Left hindlimb (tissue), 1 donor: ENCODE results near the gene MRPS34.

ENCODE experiments used
- DNase-seq: peaks from one replicate; pipeline ENCODE4 v3.0.0-alpha.2; 2018

MRPS34 gene

DNA sequence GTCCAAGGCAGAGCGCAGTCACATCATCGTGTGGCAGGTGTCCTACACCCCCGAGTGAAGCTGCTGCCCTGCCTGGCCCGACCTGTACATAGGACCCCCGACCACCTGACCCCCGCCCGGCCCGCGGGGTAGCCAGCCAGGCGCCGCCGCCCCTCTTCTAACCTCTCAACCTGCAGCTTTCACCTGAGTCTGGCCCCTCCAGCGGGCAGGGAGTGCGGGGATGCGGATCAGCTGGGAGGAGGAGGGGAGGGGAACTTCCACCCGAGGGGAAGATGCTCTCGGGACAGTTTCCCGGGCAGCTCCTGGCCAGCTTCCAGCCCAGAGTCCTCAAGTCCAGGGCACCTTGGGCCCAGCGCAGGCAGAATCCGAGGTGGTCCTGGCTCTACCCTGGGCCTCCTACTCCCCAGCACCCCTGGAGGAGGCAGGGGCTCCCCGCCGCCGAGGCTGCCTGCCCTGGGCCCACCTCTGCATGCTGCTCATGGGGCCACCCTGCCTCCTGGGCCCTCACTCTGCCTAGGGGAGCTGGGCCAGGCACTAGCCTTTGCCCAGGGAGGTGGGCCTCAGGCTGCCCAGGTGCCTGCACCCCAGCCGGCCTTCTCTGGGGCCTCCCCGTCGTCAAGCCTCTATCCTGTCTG is 4.0 kb downstream of the MRPS34 start:
- DNase-seq, result no peak

DNA sequence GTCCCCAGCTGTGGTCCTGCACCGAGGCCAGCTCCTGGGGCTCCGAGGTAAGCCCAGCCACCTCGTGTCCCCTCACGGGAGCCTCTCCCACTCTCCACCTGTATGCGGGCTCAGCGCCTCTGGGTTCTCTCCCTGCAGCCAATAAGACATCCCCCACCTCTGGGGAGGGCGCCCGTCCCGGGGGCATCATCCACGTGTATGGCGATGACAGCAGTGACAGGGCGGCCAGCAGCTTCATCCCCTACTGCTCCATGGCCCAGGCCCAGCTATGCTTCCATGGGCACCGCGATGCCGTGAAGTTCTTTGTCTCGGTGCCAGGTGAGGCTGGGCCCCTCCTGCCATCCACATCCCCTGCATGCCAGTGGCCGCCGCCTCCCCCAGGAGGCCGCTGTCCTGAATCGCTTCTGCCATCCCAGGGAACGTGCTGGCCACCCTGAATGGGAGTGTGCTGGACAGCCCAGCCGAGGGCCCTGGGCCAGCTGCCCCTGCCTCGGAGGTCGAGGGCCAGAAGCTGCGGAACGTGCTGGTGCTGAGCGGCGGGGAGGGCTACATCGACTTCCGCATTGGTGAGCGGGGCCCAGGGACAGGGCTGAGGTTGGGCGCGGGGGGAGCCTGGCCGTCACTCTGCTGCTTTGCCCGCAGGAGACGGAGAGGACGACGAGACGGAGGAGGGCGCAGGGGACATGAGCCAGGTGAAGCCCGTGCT is 4.7 kb downstream of the MRPS34 start:
- no peak for DNase-seq

DNA sequence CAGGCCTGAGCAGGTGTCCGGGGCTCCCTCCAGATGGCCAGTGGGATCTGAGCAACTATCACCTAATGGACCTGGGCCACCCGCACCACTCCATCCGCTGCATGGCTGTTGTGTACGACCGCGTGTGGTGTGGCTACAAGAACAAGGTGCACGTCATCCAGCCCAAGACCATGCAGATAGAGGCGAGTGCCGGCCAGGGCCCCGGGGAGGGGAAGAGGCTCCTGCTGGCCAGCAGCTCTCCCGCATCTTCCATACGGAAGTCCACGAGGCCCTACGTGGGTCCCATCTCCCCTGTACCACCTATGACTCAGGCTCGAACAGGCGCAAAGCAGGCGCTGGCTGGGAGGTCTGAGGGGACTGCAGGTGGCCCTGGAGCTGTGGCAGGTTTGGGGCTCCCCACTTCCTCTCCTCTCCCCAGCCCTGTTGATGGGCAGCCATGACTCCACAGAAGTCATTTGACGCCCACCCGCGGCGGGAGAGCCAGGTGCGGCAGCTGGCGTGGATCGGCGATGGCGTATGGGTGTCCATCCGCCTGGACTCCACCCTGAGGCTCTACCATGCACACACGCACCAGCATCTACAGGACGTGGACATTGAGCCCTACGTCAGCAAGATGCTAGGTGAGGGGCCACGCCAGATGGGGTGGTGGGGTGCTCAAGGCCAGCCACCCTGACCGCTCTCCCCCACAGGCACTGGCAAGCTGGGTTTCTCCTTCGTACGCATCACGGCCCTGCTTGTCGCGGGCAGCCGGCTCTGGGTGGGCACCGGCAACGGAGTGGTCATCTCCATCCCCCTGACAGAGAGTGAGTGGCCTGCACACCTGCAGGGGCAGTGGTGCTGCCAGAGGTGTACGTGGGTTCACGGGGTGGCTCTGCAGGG is 5.6 kb downstream of the MRPS34 start:
- DNase-seq, result no peak

DNA sequence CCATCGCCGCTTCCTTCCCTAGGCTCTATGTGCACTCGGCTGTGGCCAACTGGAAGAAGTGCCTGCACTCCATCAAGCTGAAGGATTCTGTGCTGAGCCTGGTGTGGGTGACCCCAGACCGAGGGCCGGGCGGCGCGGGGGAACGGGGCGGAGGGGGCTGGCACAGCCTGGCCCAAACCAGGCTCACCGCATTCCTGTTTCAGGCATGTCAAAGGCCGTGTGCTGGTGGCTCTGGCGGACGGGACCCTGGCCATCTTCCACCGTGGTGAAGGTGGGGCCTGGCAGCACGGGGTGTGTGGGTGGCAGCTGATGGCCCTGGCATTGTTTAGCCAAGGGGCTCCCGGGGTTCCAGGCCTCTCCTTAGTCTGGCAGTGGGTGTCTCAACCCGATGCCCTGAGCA is 6.2 kb downstream of the MRPS34 start:
- no peak for DNase-seq

DNA sequence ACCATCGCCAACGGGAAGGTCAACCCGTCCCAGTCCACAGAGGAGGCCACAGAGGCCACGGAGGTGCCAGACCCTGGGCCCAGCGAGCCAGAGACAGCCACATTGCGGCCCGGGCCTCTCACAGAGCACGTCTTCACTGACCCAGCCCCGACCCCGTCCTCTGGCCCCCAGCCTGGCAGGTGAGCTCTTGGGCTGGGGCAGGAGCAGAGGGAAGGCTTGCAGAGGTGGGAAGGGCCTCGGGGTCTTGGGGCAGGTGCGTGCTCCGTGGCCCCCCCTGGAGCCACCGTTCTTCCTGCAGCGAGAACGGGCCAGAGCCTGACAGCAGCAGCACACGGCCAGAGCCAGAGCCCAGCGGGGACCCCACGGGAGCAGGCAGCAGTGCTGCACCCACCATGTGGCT is 6.7 kb downstream of the MRPS34 start:
- no peak for DNase-seq

DNA sequence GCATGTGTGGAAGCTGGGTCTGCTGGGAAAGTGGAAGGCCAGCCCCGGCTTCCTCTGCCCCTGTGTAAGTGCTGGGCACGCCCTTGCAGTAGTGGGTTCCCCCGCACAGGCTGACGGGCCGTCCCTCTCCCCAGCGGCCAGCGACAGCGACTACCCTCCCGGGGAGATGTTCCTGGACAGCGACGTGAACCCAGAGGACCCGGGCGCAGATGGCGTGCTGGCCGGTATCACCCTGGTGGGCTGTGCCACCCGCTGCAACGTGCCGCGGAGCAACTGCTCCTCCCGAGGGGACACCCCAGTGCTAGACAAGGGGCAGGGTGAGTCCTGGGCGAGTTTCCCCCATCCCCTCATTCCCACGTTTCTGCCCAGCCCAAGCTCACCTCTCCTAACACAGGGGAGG is 7.1 kb downstream of the MRPS34 start:
- DNase-seq, result no peak

DNA sequence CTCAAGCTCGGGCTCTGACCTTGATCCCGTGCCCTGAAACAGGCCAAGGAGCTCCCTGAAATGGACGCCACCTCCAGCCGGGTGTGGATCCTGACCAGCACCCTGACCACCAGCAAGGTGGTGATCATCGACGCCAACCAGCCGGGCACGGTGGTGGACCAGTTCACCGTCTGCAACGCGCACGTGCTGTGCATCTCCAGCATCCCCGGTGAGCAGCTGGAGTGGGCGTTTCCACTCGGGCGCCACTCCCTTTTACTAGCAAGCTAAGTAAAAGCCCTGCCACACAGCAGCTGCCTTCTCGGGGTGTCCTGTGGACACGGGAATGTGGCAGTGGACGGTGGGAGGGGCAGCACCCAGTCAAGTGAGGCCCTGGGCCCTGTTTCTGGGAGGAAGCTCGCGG is 8.0 kb downstream of the MRPS34 start:
- no peak for DNase-seq

DNA sequence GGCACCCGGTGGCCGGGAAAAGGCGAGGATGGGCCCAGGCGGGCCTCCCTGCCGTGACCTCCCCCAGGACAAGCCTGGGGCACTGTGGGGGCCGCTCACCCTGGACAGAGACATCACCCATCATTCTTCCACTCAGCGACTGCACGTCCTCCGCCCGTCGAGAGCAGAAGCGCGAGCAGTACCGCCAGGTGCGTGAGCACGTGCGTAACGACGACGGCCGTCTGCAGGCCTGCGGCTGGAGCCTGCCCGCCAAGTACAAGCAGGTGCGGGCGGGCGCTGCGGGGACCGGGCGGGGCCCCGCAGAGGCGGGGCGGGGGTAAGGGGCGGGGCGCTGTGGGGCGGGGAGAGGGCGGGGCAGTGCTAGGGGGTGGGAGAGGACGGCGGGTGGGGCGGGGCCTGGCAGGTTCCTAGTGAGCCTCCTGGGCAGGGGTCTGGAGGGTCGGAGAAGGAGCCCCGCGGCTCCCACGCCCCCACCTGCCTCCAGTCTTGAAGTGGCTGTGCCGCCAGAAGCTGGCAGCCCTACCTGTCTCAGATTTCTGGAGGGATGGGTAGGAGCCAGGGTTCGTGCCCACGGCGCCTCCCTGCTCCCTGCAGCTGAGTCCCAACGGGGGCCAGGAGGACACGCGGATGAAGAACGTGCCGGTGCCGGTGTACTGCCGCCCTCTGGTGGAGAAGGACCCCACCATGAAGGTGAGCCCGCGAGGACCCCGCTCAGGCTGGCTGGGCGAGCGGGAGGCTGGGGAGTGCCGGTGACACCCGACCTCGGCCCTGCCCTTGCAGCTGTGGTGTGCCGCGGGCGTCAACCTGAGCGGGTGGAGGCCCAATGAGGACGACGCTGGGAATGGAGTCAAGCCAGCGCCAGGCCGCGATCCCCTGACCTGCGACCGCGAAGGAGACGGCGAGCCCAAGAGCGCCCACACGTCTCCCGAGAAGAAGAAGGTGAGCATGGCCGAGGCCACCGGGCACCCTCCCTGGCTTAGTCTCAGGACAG is 9.1 kb downstream of the MRPS34 start:
- no peak for DNase-seq

DNA sequence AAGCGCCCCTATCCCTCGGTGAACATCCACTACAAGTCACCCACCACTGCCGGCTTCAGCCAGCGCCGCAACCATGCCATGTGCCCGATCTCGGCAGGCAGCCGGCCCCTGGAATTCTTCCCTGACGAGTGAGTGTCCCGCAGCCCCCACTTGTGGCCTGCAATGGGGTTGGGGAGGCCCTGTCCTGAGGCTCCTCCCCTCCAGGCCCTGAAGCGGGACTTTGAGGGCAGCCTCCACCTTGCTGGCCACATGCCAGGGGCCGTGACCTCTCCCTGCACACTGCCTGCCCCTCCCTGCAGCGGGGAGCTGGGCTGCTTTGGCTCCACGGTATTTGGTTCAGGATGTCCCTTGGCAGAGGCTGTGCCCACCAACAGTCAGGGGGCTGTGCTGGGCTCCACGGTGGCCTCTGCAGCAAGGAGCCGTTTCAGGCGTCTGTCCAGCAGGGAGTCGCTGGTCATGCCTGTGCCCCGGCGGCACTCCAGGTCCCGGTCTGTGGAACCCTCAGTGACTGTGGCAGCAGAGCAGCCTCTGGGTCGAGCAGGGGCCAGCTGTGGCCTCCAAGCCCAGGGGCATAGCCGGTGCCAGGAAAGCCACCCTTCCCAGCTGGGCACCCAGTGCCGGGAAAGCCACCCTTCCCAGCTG is 9.9 kb downstream of the MRPS34 start:
- DNase-seq, result no peak

DNA sequence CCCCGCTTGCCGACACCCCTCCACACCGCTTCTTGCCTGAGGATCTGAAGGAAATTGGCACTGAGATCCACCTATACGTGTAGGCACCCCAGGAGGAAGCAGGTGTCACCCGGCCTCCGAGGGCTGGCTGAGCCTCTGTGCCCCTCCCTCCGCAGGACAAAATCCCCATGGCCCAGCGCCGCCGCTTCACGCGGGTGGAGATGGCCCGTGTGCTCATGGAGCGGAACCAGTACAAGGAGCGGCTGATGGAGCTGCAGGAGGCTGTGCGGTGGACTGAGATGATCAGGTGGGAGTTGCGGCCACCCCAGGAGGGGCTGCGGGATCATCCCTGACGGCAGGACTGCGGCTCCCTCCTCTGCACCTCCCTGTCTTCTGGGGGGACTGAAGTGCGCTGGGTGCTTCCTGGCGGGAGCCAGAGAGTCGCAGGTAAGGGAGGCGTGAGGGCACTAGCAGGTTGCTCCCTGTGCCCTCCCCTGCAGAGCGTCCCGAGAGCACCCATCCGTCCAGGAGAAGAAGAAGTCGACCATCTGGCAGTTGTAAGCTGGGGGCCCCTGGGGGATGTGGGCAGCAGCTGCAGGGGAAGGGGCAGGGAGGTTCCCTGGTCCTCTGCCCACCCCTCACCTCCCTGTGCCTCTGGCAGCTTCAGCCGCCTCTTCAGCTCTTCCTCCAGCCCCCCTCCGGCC is 10.6 kb downstream of the MRPS34 start:
- no peak for DNase-seq

DNA sequence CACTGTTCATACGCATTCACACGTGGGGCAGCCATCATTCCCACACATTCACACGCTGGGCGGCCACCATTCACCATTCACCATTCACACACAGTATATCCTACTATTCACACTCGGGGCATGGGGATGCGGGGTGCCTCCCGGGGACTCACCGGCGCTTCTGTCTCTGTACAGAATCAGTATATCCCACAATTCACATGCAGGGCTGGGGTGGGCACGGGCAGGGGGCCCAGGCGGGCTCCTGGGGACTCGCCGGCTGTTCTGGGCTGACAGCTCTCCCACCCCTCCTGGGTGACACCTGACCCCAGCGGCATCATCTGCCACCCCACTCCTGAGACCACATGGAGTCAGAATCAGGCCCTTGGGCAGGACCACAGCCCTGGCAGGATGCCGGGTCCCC is 11.2 kb downstream of the MRPS34 start:
- no peak for DNase-seq

DNA sequence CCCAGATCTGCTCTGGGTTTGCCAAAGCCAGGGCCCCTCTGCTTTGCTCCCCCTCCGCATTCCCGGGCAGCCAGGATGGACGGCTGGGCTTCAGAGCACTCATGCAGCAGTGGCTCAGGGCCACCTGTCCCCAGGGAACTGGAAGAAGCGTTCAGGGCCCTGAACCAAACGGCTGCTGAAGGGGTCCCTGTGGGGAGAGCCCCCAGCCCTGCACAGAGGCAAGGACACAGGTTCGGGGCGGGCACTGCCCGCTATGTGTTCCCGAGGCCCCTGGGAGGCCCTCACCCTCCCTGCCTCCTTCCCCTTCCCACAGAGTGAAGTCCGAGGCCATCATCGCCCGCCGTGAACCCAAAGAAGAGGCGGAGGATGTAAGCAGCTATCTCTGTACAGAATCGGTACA is 12.0 kb downstream of the MRPS34 start:
- no peak for DNase-seq

DNA sequence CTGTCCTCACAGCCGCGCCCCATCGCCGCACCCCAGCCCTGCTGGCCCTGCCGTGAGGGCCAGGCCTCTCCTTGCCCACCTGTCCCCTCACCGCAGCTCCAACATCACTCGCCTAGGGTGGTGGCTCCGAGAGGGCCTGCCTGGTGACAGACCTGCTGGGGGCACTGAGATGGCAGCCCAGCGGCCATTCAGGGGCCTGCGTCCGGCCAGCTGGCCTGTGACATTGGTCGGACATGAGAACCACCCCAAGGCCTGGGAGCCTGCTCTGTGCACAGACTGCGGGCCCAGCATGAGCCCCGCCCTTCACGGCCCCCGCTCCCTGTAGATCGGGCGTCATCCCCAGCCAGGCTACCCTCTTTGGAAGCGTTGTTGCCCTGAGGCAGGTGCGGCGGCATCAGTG is 13.4 kb downstream of the MRPS34 start:
- DNase-seq, result no peak

DNA sequence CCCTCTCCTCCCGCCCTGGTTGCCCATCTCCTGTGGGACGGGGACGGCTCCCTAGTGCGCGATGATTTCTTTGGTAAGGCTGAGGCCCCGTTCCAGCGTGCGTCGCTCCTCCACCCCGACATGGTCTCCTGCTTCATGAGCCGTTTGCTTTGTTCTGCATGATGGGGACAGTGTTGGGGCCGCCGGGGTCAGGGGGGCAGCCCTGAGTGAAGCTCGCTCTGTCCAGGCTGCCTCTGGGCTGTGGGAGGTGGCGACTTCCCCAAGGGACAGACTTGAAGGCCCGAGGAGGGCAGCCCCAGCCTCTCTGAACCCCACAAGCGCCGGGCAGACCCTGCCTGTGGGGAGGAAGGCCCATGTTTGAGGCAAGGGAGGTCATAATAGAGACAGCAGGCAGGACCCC is 14.0 kb downstream of the MRPS34 start:
- no peak for DNase-seq

DNA sequence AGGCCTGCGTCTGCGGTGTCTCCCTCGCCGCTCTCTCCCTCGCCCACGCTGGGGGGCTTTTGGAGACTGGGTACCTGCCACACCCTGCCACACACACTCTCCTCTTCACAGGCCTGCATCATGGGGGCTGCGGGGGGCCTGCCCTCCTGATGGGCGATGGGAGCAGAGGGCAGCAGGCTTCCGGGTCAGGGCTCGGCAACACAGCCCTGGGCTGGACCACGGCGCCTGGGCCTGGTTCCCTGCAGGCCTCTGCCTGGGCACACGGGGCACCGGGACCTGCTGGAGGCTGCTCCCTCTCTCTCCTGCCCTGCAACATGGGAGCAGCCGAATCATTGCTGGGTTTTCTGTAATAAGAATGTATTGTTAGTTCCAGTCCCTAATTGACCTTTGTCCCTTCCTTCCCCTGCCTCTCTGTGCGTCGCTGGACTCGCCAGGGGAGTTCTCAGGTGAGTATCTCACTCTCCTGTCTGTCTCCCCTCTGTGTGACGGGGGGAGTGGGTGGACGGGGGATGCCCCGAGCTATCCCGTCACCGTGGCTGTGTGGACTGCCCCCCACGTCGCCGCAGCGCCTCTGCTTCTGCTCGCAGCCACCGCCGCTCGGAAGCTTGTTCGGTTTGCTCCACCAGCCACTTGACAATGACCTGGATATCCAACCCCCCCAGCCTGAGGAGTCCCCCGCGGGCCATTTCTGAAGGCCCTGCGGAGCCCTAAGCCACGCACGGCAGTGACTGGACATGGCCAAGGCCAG is 15.0 kb downstream of the MRPS34 start:
- no peak for DNase-seq

DNA sequence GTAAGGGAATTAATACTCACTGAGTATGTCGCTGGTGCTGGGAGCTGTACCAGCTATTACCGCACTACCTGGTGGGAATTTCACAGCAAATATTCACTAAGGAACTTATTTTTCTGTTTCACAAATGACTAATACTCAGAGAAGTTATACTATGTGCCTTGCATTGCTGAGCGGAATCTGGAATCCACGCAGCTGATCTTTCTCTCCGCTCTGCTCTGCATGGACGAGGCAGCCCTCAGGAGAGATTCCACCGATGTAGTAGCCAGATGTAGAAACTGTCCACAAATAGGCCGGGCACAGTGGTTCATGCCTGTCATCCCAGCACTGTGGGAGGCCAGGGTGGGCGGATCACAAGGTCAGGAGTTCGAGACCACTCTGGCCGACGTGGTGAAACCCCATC is 18.7 kb downstream of the MRPS34 start:
- DNase-seq, result no peak

DNA sequence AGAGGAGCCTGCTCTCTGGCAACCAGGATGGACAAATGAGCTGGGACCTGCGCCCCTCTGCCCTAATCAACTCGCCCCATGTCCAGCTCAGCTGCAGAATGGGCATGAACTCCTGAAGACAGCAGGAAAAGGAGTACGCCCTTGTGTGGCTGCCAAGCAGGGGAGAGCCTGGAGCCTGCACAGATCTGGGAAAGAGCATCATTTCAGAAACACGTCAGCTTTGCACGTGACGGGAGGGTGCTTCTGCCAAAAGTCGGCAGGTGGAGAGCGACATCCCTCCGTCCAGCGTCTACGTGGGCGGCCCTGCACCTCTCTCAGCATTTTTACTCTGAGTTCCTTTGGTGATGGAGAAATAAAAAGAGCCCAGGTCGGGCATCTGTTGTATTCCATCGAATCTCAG is 20.1 kb downstream of the MRPS34 start:
- DNase-seq, result no peak

DNA sequence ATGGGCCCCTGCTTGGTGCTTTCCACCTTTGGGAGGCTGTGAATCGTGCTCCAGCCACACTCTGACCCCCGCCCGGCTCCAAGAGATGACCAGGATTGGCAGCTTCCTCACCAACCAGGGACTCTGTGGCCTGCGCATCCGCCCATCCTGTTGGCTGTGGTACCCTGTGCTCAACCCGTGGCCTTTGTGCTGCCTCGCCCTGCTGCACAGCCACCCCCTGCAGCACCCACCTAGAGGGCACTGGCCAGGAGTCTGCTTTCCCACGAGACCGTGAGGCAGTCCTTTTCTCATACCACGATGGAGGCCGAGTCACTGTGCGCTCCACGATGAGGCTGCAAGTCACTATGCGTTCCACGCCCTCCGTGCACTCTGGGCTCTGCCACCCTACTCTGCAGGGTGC is 21.0 kb downstream of the MRPS34 start:
- no peak for DNase-seq

DNA sequence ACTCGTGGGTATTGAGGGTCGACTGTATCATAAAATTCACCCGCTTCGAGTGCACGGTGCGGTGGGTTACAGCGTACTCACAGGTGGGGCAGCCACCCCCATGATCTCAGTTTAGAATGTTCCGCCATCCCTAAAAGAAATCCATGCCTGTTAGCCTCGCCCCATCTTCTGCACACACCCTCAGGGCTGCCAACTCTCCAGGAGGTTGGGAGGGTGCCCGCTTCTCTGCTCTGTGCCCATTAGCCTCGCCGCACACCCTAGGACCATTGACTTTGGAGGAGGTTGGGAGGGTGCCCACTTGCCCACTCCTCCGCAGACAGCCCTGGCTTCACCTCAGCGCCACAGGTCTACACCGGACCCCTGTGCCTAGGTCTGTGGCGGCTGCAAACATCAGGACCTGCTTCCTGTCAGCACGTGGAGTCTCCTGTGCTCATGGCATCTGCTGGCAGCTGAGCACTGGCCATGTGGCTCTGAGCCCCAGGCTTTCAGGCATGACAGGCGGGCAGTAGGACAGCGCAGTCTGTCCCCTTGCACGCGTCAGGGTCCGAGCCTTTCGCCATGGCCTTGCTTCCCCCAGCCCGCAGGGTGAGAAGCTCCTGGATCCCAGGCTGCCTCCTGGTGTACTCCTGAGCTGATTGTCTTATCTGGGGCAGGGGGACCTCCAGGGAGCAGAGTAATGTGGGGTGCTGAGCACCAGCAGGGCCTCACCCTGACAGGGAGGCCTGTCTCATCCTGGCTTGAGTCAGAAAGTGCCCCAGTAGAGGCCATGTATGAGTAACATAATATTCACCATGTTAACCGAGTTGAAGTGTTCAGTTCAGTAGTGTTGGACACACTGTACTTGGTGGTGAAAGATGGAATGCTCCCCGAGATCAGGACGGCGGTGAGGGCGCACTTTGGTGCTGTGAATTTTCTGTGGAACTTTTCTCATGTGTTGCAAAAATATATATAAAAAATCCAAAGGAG is 23.5 kb downstream of the MRPS34 start:
- no peak for DNase-seq

DNA sequence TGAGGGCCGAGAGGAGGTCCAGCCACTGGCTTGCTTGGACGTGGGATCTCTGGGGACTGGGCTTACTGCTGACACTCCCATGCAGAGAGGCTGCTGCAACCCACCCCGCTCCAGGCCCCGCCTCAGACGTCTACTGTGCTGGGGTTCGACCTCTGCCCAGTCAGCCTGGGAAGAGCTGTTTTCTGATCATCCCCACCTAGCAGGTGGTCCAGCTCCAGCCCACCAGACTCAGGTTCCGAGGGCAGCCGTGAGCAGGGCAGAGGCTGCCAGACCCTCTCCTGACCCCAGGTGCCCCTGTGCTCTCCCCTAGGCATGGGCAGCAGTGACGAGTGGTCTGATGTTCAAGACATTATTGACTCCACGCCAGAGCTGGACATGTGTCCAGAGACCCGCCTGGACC is 25.0 kb downstream of the MRPS34 start:
- DNase-seq, result no peak
